ENCODE results near the gene TRPM2.
"Not testable (repeated sequence)": the region's sequence is repeated elsewhere in the genome, so short reads cannot be mapped to it uniquely, and the experiment has no call there.

The TRPM2 gene

GRCh38 chr21:44335266-44336059 lies 18.0 kb upstream of the TRPM2 start:
- no peak for DNase-seq

DNA sequence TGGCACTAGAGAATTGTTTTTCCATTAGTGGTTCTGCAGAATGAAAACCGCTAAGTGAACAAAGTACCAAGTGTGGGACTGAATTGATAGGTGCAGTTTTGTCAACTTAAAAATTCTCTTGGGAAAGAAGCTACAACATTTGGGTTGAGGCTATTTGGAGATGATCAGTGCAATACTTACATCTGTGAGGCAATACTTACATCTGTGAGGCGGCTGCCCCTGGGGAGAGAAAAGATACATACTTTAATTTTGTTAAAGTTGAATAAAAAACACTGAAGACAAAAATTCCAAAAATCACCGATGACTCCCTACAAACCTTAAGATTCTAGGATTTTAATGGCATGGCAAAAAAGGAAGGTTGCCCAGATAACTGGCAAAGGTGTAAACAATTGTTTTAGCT lies 16.0 kb upstream of the TRPM2 start:
- DNase-seq: no peak

DNA sequence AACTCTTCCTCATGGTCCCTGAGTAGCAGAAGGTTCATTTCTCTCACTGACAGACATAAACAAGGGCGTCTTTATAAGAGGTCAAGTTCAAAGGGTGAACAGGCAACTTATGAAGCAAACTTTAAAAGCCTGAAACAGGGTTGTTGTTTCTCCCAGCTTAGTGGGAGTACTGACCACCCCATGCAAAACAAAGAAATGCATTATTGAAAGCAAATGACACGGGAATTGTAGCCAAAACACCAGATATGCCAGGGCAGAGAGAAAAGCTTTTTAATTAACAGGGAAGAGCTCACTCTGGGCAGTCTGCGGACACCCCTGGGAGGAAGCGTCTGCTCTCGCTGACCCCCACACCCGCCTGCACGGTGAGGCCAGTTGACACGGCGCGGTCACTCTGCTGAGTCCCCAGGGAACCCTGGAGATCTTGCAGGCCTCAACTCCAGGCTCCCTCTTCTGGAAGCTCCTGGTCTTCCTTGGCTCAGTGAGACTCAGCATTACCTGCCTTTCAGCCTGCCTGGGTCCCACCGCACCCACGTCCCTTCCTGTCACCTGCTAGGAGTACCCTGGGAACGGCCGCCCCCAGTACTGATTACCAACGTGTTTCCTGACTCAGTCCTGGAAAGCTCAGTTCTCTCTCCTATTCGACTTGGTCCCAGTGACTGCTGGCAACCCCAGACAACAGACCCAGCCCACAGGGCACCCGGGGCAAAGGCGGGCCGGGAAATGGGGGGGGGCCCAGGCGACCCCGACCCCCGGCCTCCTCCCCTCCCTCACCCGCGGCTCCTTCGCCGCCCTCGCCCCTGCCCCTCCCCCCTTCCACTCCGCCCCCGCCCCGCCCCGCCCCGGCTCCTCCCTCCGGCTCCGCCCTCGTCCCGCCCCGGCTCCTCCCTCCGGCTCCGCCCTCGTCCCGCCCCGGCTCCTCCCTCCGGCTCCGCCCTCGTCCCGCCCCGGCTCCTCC lies 15.2 kb upstream of the TRPM2 start:
- DNase-seq: peak; percentile 30

DNA sequence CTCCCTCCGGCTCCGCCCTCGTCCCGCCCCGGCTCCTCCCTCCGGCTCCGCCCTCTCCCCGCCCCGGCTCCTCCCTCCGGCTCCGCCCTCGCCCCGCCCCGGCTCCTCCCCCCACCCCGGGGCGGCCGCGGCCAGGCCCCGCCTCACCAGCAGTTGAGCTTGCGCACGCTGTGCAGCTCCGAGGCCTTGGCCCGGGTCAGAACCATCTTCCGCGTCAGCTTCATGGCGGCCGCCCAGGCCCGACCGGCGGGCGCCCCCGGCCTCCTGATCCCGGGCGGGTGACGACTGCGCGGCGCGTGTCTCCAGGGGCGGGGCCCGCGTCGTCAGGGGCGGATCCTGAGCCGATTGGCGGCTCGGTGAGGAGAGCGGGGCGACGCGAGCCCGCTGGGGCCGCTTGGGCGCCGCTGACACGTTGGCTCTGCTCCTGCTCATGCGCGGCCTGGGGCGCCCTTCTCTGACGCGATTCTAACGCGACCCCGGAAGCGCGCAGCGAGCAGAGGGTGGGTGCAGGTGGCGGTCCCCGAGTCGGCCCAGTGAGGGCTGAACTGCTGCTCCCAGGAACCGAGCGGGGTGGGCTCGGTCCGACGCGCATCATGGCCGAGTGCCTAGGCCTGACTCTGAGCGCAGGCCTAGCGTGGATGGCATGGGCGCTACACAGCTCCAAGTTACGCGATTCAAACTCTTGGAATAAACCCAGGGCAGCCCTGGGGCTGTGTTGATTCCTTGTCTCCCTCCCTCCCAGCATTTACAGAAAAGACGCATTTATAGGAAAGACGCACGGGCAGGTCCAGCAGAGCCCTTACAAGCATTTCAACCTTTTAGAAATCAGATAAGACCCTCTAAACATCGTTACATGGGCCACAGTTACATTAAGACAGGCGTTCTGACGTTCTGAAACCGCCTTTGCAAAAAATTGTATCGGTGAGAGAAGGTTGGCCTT lies 14.2 kb upstream of the TRPM2 start, which contains the start of gene CFAP410:
TSS of gene CFAP410 (minus strand) at position 420 of the 940 bp plus-strand sequence. CDS start at position 224, 196 bp downstream.
- DNase-seq: peak; percentile 96

DNA sequence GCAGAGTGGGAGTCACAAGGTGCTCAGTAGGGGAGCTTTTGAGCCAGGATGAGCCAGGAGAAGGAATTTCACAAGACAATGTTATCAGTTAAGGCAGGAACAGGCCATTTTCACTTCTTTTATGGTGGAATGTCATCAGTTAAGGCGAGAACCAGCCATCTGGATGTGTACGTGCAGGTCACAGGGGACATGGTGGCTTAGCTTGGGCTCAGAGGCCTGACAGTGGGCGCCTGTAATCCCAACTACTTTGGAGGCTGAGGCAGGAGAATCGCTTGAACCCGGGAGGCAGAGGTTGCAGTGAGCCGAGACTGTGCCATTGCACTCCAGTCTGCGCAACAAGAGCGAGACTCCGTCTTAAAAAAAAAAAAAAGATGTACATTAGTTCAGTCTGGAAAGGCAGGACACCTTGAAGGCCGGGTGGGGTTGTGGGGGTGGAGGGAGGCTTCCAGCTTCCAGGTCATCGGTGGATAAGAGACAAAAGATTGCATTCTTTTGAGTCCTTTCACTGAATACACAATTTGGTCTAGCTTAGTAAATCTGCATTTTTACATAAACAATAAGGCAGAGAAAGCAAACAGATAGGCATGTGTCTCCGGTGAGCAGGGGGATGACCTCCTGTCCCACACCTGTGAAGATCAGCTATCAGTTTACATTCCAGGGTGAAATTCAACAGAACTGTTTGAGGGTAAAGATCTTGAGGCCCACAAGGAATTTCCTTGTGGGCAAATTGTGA lies 11.5 kb upstream of the TRPM2 start:
- not testable (repeated sequence) for DNase-seq

DNA sequence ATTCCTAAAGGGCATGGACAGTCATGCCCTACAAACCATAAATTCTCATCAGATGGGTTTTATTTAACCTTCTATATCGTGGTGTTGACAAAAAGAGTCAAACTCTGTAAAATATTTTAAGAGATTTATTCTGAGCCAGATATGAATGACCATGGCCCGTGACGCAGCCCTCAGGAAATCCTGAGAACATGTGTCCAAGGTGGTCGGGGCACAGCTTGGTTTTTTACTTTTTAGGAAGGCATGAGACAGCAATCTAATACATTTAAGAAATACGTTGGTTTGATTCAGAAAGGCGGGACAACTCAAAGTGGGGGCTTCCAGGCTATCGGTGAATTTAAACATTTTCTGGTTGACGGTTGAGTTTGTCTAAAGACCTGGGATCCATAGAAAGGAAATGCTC lies 10.4 kb upstream of the TRPM2 start:
- not testable (repeated sequence) for DNase-seq

DNA sequence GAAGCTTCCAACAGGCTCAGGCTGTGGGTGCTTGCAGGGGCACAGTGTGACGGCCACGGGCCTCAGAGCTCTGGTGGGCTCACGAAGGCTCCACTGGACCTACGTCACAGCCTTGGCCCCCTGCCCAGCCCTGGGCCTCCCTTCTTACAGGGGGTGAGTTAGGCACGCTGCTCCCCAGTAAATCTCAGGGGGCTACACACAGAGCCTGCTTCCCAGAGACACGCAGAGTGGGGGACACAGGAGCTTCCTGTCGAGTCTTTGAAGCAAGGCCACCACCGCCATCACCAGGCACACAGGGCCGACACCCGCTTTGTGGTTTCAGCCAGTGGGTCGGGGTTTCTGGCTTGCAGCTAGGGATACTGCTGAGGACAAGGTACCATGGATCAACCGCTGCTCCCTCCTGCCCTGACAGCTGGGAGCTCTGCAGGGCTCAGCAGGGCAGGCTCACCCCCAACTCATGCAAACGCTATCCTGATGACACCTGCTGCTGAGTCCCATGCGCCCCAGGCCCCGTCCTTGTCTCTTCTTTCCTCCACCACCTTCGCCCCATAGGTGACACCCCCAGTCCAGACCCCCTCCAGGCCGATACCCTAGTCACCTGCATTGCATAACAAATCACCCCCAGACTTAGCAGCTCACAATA lies 8.8 kb upstream of the TRPM2 start:
- DNase-seq: no peak

DNA sequence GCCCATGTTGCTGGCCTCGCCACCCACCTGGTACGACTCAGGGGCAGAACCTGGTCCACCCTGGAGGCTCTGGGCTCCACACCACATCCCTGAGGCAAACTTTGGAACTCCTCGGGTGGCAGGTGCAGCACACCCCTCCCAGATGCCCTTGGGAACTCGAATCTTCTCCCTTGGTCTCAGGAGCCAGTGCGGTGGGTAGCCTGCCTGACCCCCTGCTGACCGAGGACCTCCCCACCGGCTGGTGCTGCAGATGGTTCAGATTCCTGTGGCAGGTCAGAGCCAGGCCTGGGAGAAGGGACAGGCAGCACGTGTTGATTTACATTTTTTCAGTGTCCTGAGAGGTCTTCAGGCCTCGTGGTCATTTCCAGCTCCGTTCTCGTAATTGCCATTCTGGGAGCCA lies 7.9 kb upstream of the TRPM2 start:
- DNase-seq: no peak

DNA sequence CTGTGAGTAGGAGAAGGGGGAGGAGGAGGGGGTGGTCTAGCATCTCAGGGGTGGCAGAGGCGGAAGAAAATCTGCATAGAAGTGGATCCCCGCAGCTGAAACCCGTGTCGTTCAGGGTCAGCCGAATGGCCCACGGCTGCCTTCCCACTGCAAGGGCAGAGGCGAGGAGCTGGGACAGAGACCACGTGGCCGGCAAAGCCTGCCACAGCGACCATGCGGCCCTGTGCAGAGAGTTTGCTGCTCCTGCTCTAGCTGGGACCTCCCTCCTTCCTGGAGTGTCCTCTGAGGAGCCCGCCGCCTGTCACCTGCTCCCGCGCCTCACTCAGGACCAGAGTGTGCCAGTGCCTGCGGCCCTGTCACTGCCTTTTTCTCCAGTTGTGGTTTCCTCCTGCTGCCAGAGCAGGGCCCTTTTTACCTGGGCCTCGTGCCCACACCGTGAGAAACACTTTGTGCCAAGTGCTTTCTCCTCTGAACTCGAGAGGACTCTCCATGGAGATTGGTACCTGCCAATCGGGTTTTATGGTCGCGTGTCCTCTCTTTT lies 5.4 kb upstream of the TRPM2 start:
- DNase-seq: no peak

DNA sequence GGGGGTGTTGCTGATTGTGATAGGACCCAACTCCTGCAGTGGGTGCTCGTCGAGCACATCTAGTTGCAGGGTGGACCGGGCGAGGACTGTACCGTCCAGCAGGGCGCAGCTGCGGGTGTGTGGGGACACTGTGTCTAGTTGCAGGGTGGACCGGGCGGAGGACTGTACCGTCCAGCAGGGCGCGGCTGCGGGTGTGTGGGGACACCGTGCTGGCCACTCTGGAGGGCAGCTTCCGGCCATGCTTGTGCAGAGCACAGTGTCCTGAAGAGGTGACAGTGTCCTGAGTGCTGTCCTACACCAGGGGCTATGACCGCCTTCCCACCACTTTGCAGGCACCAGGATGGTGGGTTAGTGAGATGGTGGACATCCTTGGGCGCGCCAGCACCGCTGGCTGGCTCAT lies 4.6 kb upstream of the TRPM2 start:
- DNase-seq: no peak

DNA sequence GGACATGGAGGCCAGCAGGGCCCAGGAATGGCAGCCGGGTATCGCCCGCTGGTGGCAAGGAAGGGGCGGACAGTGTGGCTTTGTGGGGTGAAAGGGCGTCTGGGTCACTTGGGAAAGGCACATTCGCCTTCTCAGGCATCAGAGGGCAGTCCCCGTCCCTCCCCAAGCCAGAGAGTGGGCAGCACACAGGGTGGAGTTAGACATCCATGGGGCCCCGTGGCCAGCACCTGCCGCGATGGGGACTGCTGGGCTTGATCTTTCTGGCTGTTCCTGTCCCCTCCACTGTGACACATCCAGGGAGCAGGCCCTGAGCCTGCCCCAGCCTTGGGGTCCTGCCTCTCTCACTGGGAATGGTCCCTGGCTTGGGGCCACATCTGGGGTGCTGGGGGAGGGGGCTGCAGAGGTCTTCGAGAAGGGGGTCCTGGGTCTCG lies 4.0 kb upstream of the TRPM2 start:
- DNase-seq: no peak

DNA sequence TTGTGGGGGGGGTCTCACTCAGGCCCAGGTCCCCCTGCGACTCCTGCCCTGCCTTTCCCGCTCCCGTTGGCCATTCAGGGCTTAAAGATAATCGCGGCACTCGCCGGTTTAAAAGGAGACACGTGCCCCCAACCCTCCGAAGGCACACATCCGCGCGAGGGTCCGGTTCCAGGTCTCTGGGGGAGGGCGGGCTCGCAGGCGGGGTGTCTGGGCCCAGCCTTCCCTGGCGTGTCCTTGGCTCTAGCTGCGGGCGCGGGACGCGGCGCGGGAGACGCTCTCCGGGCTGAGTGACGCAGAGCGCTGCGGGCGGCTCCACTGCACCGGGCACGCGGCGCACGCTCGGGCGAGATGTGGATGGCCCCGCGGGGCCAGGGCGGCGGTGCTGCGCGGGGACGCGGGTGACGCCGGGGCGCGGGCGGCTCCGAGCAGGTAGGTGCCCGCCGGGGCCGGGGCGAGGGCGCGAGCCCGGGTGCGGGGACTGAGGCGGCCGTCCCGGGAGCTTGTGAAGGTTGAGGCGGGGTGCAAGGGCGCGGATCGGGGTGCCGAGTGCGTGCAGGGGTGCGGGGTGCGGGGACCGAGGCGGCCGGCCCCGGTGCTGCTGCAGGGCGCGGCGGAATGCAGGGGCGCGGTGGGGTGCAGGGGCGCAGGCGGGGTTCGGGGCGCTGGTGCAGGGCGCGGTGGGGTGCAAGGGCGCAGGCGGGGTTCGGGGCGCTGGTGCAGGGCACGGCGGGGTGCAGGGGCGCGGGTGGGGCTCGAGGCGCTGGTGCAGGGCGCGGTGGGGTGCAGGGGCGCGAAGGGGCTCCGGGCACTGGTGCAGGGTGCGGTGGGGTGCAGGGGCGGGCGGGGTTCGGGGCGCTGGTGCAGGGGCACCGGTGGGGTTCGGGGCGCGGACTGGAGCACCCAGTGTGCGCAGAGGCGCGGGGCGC lies 3.3 kb upstream of the TRPM2 start:
- DNase-seq: peak; percentile 10

DNA sequence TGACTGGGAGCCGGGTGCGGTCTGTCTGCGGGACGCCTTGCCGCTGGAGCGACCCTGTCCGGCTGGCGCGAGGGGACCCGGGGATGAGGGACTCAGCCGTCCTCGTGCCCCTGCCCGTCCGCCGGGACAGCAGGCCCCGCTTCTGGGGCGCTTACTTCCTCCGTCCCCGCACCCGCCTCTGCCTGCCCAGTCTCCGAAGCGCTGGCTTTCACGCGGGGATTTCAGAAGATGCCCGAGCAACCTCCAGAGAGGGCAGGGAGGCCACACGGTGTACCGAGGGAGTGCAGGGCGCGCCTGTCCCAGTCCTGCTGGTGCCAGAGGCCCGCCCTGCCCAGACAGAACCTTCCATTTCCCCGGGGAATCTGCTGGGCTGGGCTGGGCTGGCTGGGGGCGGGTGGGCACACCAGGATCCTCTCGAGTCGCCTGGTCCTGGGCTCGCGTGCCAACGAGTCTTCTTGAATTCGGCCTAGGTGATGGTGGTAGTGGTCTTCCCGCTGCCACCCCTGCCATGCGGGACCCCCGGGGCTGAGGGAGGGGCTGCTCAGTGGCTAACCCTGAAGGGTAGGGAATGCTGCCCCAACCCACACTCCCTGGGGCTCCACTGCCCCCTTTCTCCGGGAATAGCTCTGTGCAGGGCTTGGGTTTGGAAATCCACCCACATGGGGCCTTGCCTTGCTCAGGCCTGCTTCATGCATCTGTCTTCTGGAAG lies 2.5 kb upstream of the TRPM2 start:
- no peak for DNase-seq

DNA sequence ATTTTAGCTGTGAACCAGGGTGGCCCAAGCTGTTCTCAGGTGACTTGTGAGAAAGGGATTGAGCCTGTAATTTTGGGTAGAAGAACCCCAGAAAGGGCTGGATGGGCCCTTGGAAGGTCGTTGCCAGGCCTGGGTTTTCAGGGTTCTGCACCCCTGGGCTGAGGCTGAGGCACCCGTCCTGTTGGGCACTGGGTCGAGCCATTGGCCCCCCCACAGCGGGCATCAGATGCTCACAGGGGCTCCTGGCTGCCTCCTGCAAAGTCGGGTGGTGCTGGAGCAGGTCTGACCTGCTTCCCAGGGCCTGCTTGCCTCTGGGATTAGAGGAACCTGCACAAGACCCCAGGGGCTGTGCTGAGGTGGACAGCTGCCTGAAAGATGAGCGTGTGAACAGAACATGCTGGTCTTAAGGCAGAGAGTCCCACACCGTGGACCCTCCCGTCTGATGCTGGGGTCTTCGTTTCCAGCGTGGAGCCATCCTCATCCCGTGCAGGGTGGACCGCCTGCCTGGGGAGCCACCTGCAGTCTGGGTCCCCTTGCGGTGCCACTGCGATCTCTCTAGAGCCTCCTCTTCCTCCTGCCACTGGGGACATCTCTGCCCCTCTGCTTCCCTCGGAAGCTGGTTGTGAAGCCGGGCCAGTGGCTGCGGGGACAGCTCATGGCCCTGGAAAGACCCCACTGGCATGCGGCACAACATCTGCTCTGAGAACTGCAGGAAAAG lies 1.7 kb upstream of the TRPM2 start:
- no peak for DNase-seq

DNA sequence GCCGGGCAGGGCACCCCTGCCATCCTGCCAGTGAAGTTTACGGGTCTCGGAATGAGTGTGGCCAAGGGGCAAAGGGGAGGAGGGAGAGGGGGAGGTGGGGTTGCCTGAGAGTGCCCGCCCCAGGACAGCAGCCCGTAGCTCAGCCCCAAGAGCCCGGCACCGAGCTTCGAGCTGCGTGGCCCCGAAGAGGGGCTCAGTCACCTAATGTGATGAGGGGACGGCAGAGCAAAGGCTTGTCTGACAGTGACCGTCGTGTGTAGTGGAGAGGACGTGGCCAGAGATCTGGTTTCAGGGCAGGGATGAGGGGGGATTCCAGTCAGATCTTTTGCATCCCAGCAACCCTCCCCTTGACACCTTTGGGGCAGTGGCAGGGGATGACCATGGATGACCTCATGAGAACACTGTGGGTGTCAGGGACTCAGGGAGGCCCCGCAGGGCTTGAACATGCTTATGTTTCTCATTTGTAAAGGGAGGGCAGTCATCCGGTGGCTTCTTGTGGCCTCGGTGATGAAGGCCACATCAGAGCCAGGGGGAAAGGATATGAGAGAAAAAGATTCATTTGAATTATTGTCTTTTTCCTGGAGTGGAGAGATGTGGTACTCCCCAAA lies 1.1 kb upstream of the TRPM2 start:
- DNase-seq: no peak

DNA sequence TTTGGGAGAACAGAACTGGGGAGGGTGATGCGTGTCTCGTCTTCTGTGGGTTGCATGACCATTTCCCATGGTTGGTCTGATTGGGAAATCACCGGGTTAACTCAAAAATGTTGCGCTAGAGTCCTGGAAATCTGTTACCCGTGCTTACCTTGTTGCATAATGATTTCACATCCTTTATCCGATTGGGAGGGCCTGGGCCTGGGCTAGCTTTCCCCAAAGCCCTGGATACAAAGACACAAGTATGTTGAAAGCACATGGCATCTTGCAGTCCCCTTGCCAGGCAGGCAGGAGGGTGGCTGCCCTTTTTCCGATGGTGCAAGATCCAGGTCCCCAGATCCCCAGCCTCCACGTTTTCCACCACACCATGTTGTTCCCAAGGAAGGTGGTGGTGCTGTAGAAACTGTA lies 582 bp downstream of the TRPM2 start:
- DNase-seq: no peak

DNA sequence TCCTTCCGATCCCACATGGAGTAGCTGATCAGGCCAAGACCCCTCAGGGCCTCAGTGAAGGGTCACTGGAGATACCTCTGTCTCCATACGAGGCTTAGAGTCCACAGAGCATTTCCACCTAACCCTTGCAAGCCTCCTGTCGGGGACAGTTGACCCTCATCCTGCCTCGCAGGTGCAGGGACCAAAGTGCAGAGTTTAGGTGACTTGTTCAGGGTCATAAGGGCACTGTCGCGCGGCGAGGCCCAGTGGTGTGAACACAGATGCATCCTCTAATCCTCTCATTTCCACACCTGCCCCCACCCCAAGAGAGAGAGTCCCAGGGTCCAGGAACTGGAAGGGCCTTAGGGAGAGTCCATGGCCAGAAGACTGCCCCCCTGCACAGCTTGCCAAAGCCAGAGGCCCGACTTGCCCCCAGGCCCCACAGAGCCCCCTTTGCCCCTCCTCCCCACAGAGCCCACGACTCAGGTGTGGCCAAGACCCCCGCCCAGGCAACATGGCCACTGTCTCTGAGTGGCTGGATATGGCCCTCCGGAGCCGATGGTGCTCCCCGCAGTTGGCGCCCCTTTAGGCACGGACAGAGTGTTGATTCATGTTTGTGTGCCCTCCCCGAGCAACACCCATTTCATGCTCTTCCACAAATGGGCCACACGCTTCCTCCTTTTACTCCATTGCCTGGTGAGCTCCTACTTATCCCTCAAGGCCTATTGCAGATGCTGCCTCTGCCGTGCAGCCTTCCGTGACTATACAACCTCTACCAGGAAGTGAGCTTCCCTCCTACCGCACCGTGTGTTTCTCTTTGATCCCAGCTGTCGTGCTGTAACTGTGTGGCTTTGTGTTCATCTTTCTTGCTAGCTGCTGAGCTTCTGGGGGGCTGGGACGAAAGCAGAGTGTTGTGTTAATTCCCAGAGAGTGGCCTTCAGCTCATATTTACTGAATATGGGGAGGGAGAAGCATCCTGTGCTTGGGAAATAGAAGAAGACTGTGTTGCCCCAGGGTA lies 1.7 kb downstream of the TRPM2 start:
- no peak for DNase-seq
